ENCODE data around the gene TMEM273.

The TMEM273 gene

DNA sequence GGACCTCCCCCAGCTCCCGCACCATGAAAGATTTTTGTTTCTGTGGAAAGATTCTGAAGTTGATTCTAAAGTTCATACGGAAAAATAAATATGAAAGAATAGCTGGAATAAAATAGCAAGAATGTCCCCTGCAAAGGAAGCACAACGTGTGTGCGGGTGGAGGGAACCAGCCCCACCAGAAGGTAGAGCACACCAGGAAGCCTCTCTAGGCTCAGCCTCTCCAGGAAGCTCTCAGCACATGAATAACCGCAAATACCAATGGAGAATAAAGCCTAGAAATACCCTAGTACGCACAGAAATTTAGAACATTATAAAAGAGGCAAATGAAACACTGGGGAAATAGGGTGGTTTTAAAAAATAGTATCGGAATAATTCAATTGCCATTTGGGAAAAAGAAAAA lies 29.8 kb downstream of the TMEM273 start:
- Histone ChIP-seq H3K4me1 (no peaks in the 10 kb centered on the region), H3K27ac (no peak overlapping the region), H3K9ac (no peak overlapping the region), H3K4me3 (no peak overlapping the region), H3K27me3 (no peaks in the 10 kb centered on the region), H3K36me3 (no peaks in the 10 kb centered on the region), H3K4me2 (no peak overlapping the region), H3K9me3 (no peaks in the 10 kb centered on the region), H4K20me1 (no peaks in the 10 kb centered on the region)
- TF ChIP-seq Cebpa-rat (IDR thresholded peaks at IDR 0.05) = no peak

DNA sequence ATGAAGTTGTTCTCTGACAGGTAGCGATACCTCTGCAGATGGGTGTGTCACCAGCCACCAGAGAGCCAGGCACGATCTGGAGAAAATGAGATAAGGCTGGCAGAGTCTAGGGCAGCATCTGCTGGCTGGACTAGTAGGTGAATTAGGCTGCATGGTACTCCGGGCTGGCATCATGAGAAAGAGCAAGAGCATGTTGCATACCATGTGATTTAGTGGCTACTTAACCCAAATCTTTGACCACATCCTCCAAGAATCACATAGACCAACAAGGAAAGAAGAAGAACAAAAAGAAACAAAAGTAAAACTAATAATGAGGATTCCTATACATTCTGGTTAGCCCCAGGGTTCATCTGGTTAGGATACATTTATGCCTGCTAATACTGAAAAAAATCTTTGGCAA lies 31.0 kb downstream of the TMEM273 start:
- no peaks in the 10 kb centered on the region for H3K9me3 ChIP-seq
- H3K36me3 ChIP-seq = no peaks in the 10 kb centered on the region
- no peak overlapping the region for H3K4me2 ChIP-seq
- H3K4me3 ChIP-seq = no peak overlapping the region
- no peak overlapping the region for H3K27ac ChIP-seq
- no peaks in the 10 kb centered on the region for H3K4me1 ChIP-seq
- no peak overlapping the region for H3K9ac ChIP-seq
- no peaks in the 10 kb centered on the region for H3K27me3 ChIP-seq
- TF ChIP-seq Cebpa-rat (IDR thresholded peaks at IDR 0.05) = no peak
- no peaks in the 10 kb centered on the region for H4K20me1 ChIP-seq

DNA sequence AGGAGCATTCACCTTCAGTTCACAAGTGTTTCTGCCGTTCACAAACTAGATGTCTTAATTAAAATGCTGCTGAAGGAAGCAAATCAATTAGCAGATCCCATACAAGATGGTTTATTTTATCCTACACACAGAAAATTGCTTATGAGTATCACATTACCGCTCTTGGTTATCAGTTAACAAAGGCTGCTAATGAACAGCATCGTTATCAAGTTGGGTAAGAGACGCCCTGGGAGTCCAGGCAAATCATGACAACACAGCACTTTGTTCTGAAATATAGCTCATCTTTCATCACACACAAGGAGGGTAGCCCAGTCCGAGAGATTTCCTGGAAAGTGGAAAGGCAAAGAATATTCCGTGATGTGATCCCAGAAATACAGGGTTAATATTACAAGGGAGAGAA lies 33.5 kb downstream of the TMEM273 start:
- Histone ChIP-seq H3K4me3 (no peak overlapping the region), H4K20me1 (no peaks in the 10 kb centered on the region), H3K4me2 (no peak overlapping the region), H3K27ac (no peak overlapping the region), H3K4me1 (no peaks in the 10 kb centered on the region), H3K9ac (no peak overlapping the region), H3K36me3 (no peaks in the 10 kb centered on the region), H3K9me3 (no peaks in the 10 kb centered on the region), H3K27me3 (no peaks in the 10 kb centered on the region)
- no peak for TF ChIP-seq Cebpa-rat (IDR thresholded peaks at IDR 0.05)

DNA sequence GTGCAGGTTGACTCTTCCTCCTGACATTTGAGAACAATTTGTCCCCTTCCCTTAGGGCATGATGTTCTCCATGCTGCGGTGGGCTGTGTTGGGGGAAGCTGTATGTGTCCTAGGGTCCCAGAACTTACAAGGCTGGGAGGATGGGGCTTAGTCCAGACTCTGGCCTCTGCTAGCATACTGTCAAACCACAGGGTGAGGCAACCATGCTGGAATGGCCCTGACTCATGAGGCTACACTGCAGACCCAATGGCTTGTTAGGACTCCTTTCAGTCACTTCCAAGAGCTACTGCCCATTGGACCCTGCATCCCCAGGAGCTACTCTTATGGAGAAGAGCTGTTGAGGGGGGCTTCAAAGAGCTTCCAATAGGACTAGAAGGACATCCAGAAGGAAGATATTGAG lies 34.2 kb downstream of the TMEM273 start:
- no peak overlapping the region for H3K4me3 ChIP-seq
- no peaks in the 10 kb centered on the region for H3K36me3 ChIP-seq
- no peaks in the 10 kb centered on the region for H3K27me3 ChIP-seq
- H3K9ac ChIP-seq = no peak overlapping the region
- no peak overlapping the region for H3K27ac ChIP-seq
- no peaks in the 10 kb centered on the region for H3K9me3 ChIP-seq
- TF ChIP-seq Cebpa-rat (IDR thresholded peaks at IDR 0.05) = no peak
- H4K20me1 ChIP-seq = no peaks in the 10 kb centered on the region
- H3K4me2 ChIP-seq = no peak overlapping the region
- H3K4me1 ChIP-seq = no peaks in the 10 kb centered on the region

DNA sequence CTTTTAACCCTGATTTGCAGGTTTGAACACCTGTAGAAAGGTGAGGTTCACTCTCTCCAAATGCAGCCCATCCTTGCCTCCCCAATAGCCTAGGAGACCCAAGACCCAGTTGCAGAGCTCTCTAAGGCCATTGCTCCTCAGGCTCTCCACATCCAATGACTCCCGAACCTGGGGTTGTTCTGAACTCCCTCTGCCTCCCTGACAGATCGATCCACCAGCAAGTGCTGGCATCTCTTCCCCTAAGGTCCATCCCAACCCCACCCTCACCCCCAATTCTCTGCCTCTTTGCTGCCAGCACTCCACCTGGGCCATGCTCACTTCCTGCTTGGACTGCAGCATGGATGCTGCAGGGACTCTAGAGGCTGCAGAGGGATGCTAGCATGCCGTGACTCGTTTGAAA lies 35.1 kb downstream of the TMEM273 start:
- no peak overlapping the region for H3K4me2 ChIP-seq
- H3K4me1 ChIP-seq = no peaks in the 10 kb centered on the region
- H4K20me1 ChIP-seq = no peaks in the 10 kb centered on the region
- H3K27ac ChIP-seq = no peak overlapping the region
- no peaks in the 10 kb centered on the region for H3K27me3 ChIP-seq
- H3K9ac ChIP-seq = no peak overlapping the region
- no peak for TF ChIP-seq Cebpa-rat (IDR thresholded peaks at IDR 0.05)
- H3K4me3 ChIP-seq = no peak overlapping the region
- peaks cover 3% of the 10 kb centered on the region for H3K9me3 ChIP-seq
- H3K36me3 ChIP-seq = no peaks in the 10 kb centered on the region

DNA sequence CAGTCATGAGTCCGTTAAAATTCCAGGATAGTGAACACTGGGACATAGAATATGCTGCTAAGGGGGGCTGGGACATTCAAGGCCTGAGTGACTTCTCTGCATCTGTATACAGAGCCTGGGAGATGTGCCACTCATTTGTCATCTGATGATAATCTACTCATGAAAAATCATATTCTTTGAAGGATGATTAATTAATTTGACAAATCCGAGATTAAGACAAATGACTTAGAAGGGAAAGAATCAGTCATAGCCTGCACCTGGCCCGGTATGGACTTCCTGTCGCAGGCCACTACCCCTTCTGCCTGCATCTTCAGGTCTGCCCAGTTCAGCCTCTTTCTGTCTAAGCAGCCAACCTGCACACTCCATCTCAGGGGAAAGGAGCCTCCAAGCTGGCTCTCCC lies 35.5 kb downstream of the TMEM273 start:
- Histone ChIP-seq H3K9me3 (peaks cover 8% of the 10 kb centered on the region), H3K4me1 (no peaks in the 10 kb centered on the region), H4K20me1 (no peaks in the 10 kb centered on the region), H3K36me3 (no peaks in the 10 kb centered on the region), H3K9ac (no peak overlapping the region), H3K4me2 (no peak overlapping the region), H3K27me3 (no peaks in the 10 kb centered on the region), H3K27ac (no peak overlapping the region), H3K4me3 (no peak overlapping the region)
- no peak for TF ChIP-seq Cebpa-rat (IDR thresholded peaks at IDR 0.05)

DNA sequence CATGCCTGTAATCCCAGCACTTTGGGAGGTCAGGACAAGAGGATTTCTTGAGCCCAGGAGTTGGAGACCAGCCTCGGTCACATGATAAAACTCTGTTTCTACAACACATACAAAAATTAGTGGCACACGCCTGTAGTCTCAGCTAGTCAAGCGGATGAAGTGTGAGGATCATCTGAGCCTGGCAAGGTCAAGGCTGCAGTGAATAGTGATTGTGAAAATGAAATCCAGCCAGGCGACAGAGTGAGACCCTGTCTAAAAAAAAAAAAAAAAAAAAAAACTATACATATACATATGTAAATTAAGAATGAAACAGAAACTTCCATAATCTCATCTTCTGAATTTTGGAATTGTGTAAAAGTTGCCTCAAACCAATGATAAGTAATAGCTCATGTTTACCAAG lies 36.2 kb downstream of the TMEM273 start:
- Histone ChIP-seq H3K27me3 (no peaks in the 10 kb centered on the region), H3K36me3 (no peaks in the 10 kb centered on the region), H3K9ac (no peak overlapping the region), H3K4me3 (no peak overlapping the region), H3K9me3 (peaks cover 14% of the 10 kb centered on the region), H3K4me2 (no peak overlapping the region), H3K27ac (no peak overlapping the region), H4K20me1 (no peaks in the 10 kb centered on the region), H3K4me1 (no peaks in the 10 kb centered on the region)
- TF ChIP-seq Cebpa-rat (IDR thresholded peaks at IDR 0.05) = no peak

DNA sequence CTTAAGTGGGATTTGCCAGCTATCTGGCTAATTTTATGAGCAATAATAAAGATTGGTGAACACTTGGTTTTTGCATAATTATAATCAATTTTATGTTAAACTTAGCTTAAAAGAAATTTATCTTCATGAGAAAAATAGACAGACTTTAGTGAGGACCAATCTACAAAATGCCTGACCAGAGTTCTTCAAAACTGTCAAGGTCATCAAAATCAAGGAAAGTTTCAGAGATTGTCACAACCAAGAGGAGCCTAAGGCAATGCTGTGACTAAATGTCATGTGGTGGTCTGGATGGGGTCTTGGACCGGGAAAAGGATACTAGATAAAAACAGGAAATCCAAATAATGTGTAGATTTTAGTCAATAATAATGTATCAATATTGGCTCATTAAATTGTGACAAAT lies 36.7 kb downstream of the TMEM273 start:
- no peak overlapping the region for H3K4me2 ChIP-seq
- H3K4me1 ChIP-seq = no peaks in the 10 kb centered on the region
- H3K36me3 ChIP-seq = no peaks in the 10 kb centered on the region
- no peak overlapping the region for H3K4me3 ChIP-seq
- peaks cover 19% of the 10 kb centered on the region for H3K9me3 ChIP-seq
- H3K27ac ChIP-seq = no peak overlapping the region
- H3K9ac ChIP-seq = no peak overlapping the region
- no peak for TF ChIP-seq Cebpa-rat (IDR thresholded peaks at IDR 0.05)
- H4K20me1 ChIP-seq = no peaks in the 10 kb centered on the region
- no peaks in the 10 kb centered on the region for H3K27me3 ChIP-seq

DNA sequence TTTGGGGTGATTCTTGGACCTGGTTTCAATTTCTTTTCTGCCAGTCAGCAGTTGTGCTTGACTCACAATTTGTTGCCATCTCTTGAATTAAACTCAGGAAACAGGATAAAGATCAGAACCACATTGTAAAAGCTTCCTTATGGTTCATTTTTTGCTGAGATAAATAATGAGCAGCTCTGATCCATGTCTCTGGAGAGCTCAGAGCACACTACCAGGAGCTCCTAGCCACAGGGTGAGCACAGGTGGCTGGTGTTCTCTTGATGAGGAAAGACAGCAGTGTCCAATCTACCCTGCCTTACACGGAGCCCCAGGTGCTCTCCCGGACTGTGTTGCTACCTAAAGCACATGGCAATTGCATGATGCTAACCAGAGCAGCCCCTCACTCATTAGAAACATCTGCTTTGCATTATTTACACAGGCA lies 37.2 kb downstream of the TMEM273 start:
- no peak overlapping the region for H3K27ac ChIP-seq
- no peaks in the 10 kb centered on the region for H3K4me1 ChIP-seq
- H3K27me3 ChIP-seq = no peaks in the 10 kb centered on the region
- no peak for TF ChIP-seq Cebpa-rat (IDR thresholded peaks at IDR 0.05)
- H3K4me3 ChIP-seq = no peak overlapping the region
- H3K9me3 ChIP-seq = peaks cover 19% of the 10 kb centered on the region
- H3K36me3 ChIP-seq = no peaks in the 10 kb centered on the region
- H3K4me2 ChIP-seq = no peak overlapping the region
- no peak overlapping the region for H3K9ac ChIP-seq
- no peaks in the 10 kb centered on the region for H4K20me1 ChIP-seq

DNA sequence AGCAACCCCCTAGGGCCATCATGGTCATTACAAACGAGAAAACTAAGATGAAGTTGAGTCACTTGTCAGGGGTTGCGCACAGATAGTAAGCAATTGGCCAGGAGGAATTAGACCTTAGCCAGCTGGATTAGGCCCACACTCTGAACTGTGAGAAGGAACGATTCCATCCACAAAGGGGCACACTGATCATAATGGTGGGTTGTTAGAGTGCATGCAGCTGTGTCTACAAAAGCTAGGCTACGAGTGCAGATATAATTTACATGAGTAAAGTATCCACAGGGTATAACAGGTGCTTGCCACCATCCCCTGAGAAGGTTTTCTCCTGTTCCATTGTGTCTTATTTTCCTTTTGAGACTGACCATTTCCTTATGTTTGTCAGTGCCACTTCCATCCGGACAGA lies 37.8 kb downstream of the TMEM273 start:
- Histone ChIP-seq H3K27me3 (no peaks in the 10 kb centered on the region), H3K9ac (no peak overlapping the region), H4K20me1 (no peaks in the 10 kb centered on the region), H3K9me3 (peaks cover 19% of the 10 kb centered on the region), H3K36me3 (no peaks in the 10 kb centered on the region), H3K4me2 (no peak overlapping the region), H3K4me1 (no peaks in the 10 kb centered on the region), H3K27ac (no peak overlapping the region), H3K4me3 (no peak overlapping the region)
- TF ChIP-seq Cebpa-rat (IDR thresholded peaks at IDR 0.05) = no peak

DNA sequence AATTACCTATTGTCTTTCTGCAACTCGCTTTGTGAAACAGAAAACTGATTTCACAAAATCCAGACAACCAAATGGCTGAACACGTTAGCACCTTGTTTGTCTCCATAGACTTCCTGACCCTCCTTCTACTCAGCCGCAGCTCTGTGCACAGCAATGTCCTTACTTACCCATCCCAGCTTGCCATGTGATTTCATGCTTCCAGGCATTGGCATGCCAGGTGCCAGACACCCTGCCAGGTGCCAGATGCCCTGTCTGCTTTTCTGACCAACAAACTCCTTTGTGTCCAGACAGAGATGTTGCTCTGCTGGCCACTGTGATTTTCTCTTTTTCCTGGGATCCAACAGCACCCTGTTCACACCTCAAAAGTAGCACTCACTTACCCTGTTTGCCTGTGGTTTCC lies 38.3 kb downstream of the TMEM273 start:
- Histone ChIP-seq H3K4me2 (no peak overlapping the region), H3K4me1 (no peaks in the 10 kb centered on the region), H3K9ac (no peak overlapping the region), H3K27ac (no peak overlapping the region), H3K36me3 (no peaks in the 10 kb centered on the region), H4K20me1 (no peaks in the 10 kb centered on the region), H3K9me3 (peaks cover 19% of the 10 kb centered on the region), H3K27me3 (no peaks in the 10 kb centered on the region), H3K4me3 (no peak overlapping the region)
- no peak for TF ChIP-seq Cebpa-rat (IDR thresholded peaks at IDR 0.05)

Data from BLaER1 (cell line).